ENCODE results near the gene NBL1.

NBL1 gene

GRCh38 chr1:19700079-19700777, 56.1 kb downstream of the NBL1 start:
- peaks cover 30 to 33% of the 10 kb centered on the region in 2 donors for H3K36me3 Mint-ChIP-seq
- H3K4me3 Mint-ChIP-seq, result no peak overlapping the region
- H3K4me1 Mint-ChIP-seq, result peaks cover 10 to 13% of the 10 kb centered on the region in 2 donors
- DNase-seq, result no peak
- peaks cover 3% of the 10 kb centered on the region in 2 donors for H3K9me3 Mint-ChIP-seq
- H3K27me3 Mint-ChIP-seq, result no peaks in the 10 kb centered on the region
- no peak for ATAC-seq (replicated peaks)
- peak overlapping the region; percentile 63 for H3K27ac Mint-ChIP-seq

- H3K27me3 Mint-ChIP-seq, result no peaks in the 10 kb centered on the region
Measured at GRCh38 chr1:19703280-19703679, 59.2 kb downstream of the NBL1 start.

GRCh38 chr1:19704247-19705113, 60.4 kb downstream of the NBL1 start:
- Mint-ChIP-seq H3K4me3 (no peak overlapping the region), H3K27me3 (no peaks in the 10 kb centered on the region), H3K36me3 (peaks cover 15% of the 10 kb centered on the region in 2 donors), H3K9me3 (no peaks in the 10 kb centered on the region), H3K27ac (no peak overlapping the region), H3K4me1 (peaks cover 0 to 3% of the 10 kb centered on the region in 2 donors)
- ATAC-seq (replicated peaks), result peak; percentile 61 to 63
- DNase-seq, result peak; percentile 15

More at GRCh38 chr1:19703280-19703679, 59.2 kb downstream of the NBL1 start:
- DNase-seq (no peak), ATAC-seq (replicated peaks) (no peak)
- Mint-ChIP-seq H3K9me3 (no peaks in the 10 kb centered on the region), H3K27ac (no peak overlapping the region), H3K4me3 (no peak overlapping the region), H3K4me1 (peaks cover 5 to 6% of the 10 kb centered on the region in 2 donors), H3K36me3 (peaks cover 13 to 16% of the 10 kb centered on the region in 2 donors)

GRCh38 chr1:19705464-19705863, 61.4 kb downstream of the NBL1 start:
- Mint-ChIP-seq H3K27me3 (no peaks in the 10 kb centered on the region), H3K4me1 (peaks cover 0 to 3% of the 10 kb centered on the region in 2 donors), H3K36me3 (peaks cover 12 to 13% of the 10 kb centered on the region in 2 donors), H3K9me3 (no peaks in the 10 kb centered on the region), H3K27ac (no peak overlapping the region), H3K4me3 (no peak overlapping the region)
- ATAC-seq (replicated peaks), result no peak
- no peak for DNase-seq

GRCh38 chr1:19706136-19706535, 62.0 kb downstream of the NBL1 start:
- Mint-ChIP-seq H3K36me3 (peaks cover 11 to 15% of the 10 kb centered on the region in 2 donors), H3K9me3 (no peaks in the 10 kb centered on the region), H3K27ac (no peak overlapping the region), H3K4me1 (peaks cover 0 to 3% of the 10 kb centered on the region in 2 donors), H3K4me3 (no peak overlapping the region), H3K27me3 (no peaks in the 10 kb centered on the region)
- DNase-seq, result no peak
- no peak for ATAC-seq (replicated peaks)
